ENCODE data around the gene NAV3.
"Not testable (repeated sequence)": the region's sequence is repeated elsewhere in the genome, so short reads cannot be mapped to it uniquely, and the experiment has no call there.

Gene NAV3

DNA sequence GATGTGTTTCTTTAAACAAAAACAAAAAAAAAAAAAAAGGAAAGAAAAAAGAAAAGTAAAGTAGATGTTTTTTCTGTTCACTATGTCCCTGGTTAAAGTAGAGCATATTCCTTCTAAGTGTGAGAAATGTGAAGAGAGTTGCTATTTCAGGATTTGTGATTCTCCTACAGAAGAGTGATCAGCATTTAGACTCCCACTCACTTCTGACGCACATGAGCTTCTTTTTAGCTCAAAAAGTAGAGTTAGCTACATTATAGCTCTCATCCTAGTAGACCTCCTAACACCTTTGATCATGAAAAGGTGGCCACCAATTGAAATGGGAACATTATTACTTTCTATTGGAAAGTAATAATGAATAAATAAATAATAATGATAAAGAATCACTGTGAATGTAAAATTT, 368.2 kb downstream of the NAV3 start:
- DNase-seq = no peak

DNA sequence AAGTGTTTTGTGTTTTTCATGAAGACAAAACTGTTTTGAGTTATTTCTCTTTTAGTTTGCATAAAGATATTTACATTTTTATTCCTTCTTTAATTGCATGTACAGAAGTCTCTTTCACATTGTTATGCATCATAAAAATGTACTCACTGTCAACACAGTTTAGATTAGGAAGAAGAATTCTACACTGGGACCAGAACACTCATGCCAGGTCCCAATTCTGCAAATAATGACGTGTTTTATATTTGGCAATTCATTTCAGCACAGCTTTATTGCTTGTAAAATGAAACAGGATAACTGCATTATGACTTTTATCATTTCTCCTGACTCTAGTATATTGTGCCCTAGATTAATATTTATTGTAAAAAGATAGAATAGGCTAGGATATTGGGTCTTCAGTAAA, 369.2 kb downstream of the NAV3 start:
- no peak for DNase-seq

- no peak for DNase-seq
Observed at GRCh38 chr12:78204926-78205325, 374.2 kb downstream of the NAV3 start.

- no peak for DNase-seq
Observed at GRCh38 chr12:78208092-78208491, 377.4 kb downstream of the NAV3 start.

DNA sequence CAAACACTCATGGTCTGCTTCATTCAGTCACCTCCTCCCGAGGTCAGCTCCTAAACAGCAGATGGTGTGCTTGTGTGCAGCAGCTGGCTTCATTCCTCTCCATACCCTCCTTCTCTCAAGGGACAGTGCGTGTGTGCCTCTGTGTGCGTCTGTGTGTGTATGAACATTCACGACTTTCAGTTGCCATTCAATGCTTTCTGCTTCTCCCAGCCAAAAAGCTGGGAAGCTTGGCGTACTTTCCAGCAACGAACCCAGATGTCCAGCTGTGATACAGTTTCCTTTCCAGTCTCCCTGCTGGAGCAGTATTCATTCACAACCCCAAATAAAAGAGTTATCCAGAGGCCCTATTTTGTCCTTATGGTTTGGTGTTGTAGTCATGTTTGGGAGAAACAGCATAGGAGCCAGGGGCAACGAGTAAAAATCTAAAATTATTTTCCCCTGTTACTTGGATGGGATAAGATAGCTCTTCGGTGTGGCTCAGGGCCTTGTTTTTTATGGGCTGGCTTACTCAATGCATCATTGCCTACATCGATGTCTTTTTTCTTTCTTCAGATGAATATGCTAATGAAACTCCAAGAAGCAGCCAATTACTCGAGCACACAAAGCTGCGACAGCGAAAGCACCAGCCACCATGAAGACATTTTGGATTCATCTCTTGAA, 379.3 kb downstream of the NAV3 start:
- DNase-seq = no peak

DNA sequence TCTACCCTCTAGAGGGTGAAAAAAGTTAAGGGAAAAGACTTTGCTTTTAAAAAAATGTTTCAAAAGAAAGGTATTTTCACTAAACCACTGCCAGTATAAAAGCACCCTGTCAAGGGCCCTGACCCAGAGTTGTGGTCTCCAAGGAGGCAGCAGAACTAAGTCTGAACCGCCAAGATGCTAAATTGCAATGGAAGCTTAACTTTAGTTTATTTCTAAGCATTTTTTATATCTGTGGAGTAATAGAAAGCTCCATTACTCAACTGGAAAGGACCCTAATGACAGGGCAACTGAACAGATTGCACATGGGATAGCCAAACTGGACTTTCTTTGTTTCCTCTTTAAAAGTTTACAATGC, 379.8 kb downstream of the NAV3 start:
- no peak for DNase-seq

GRCh38 chr12:78210894-78211302, 380.2 kb downstream of the NAV3 start:
- DNase-seq = no peak

- no peak for DNase-seq
Observed at GRCh38 chr12:78220811-78221210, 390.1 kb downstream of the NAV3 start.

DNA sequence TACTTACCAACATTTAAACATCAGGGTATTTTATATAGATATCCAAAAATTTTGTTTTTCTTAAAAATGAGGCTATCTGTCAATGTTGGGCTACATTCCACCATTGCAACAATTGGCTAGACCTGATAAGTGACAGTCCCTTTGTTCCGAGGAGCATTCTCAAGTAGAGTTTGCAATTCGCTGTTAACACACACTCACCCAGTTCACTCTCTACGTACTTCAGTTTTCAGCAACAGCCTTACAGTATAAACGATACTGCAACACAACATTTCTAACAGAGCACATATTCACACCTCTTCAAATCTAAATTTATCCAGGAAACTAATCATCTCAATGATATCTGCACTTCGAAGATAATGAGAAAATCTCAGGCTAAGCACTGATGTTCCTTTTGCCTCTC, 393.5 kb downstream of the NAV3 start:
- DNase-seq = no peak

DNA sequence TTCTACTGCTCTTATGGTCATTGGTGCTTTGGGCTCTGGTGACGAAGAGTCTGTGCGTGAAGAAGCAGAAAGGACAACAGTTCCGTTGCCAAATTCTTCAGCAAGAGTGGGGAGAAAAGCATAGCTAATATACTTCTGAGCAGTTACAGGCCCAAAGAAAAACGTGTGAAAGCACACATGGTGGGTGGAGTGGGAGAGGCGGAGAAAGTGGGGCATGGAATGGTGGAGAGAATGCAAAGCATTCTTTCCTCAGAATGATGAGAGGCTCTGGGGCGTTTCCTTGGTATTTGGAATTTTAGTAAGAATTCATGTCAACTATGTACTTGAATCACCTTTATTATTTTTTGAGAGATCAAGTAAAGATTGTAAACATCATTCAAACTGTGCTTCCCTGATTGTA, 396.1 kb downstream of the NAV3 start:
- no peak for DNase-seq

- DNase-seq = no peak
Observed at GRCh38 chr12:78229591-78230101, 399.0 kb downstream of the NAV3 start.

DNA sequence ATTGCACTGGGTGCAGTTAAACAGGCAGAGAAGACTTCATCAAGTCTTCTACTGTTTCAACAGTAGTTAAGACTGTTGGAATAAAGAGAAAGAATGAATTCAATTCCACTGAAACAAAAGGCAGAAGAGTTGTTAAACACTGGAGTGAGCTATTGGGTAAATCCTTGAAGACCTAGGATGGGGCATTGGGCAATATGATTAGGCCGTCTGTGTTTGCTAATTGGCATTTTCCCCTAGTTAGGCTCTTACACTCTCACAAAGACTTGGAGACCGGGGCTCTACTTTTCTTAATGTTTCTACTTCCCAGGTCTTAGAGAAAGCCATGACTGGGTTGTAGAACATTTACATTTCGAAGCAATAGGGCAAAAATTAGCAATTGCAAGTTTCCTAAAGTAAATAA, 402.1 kb downstream of the NAV3 start:
- no peak for DNase-seq

DNA sequence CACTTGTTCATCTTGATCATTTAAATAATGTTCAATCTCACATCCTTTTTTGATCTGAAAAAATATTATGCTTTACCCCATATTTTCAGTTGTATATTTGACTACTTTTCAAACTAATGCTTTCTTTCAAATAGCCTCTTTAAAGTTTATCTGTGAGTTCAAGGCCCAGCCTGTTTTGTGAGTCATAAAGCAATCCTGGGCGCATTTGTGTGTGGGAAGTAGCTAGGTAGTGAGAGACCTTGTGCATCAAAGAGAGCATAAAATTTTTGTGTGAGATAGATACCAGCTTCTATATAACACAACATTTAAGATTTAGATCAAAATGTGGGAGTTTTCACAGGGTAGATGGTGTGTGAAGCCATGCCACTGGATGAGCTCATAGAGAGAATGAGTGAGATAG, 405.6 kb downstream of the NAV3 start:
- DNase-seq = no peak

DNA sequence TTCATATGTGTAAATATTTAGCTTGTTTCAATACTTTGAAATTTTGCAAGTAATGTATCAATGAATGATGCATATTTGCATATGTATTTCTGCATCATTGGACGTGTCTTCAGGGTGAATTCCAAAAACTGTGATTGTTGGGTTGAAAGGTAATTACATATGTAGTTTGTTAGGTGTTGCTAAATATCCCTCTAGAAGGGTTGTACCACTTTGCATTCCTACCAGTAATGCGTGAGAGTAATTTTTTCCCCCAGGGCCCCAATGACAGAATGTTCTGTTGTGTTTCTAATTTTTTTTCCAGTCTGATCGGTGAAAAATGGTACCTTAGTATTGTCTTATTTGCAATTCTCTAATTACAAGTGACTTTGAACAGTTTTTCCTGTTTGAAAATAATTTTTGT, 408.9 kb downstream of the NAV3 start:
- DNase-seq = no peak

DNA sequence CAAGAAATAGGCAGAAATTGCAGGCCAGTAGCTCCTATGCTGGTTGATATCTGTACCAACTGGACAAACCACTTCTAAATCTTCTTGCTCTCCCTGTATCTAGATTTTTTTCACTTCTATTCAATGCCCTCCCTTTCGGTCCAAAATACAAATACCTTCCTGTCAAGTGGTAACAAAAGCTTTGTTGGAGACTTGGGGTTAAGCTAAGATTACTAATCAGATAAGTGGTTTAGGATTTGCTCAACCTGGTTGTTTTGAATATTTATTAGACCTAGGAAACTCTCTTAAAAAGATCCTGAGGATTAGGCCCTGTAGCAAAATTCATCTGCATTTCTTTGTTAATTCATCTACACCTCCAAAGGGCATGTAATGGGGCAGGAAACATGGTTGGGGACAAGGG, 410.1 kb downstream of the NAV3 start:
- no peak for DNase-seq

DNA sequence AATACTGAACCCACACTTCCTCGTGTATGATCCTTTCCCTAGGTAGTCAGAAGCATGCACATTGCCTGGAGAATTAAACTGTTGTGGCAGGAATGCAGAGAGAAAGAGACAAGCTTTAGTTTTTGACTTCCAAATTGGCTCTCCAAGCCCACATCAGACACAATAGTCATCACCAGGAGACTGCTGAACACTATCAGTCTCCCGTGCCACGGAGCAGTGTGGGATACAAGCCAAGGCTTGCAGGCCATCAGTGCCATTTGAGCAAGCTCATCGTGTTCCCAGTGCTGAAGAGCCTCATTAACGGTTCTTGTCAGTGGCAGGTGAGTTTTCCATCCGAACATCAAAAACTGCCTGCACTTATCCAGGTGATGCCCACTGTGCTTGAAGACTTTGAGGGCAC, 410.8 kb downstream of the NAV3 start:
- DNase-seq = no peak

GRCh38 chr12:78244916-78245507, 414.3 kb downstream of the NAV3 start:
- DNase-seq = no peak

- no peak for DNase-seq
Observed at GRCh38 chr12:78248321-78248720, 417.6 kb downstream of the NAV3 start.

DNA sequence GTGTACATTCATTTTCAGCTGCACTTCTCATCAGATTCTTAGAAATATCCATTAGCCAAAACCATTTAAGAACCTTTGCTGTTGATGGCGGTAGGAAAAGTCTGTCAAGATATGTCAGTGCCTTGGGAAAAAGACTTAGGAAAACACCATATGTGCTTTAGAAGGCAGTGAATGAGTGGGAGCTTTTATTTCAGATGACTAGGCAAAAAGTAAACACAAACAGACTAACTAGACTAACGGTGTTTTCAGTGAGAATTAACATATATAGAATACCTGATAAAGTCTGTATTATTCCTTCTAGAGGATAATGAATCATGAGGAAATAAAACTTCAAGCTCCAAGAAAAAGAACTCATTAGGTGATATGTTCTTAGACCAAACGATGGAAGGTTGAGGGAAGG, 418.9 kb downstream of the NAV3 start:
- no peak for DNase-seq

- DNase-seq = not testable (repeated sequence)
Observed at GRCh38 chr12:78257662-78258061, 427.0 kb downstream of the NAV3 start.

DNA sequence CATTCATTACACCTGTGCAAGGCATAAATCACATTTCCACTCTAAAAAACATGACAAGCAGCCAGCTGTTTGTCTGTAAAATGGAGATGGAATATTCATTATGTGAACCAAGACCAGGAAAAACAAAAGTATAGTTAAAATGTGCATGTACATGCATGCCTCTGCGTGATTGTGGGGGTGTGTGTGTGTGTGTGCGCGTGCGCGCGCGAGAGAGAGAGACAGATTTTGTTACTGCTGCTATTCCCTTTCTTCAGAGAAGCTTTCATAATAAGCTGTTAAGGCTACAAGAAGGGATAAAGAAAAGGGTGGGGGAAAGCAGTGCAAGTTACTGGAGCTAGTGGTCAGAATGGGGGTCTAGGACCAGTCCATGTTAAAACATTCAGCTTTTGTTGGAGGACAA, 430.3 kb downstream of the NAV3 start:
- DNase-seq = no peak

GRCh38 chr12:78261901-78262300, 431.2 kb downstream of the NAV3 start:
- no peak for DNase-seq
